OCI-LY7 (cell line): ENCODE data around the gene ANLN. TPM values are rescaled to one million over a fixed set of nuclear protein-coding genes. Genes with fewer than 3 reads are reported as not detected.

Source experiments
- BruUV-seq: library from RNA; stranded (reverse); fragments of 400-500 nt; replicated peaks from 2 replicates; lab custom pipeline; 2021; lab: Mats Ljungman, UMichigan
- CTCF ChIA-PET: fragments of 300-600 bp; sonication (Branson Sonifier 250); formaldehyde crosslinking; loops from one replicate; lab custom pipeline; 2022; ENCODE audit warnings: antibody characterized with exemption; ENCODE audit not compliant: unreplicated experiment; lab: Charles Lee
- POLR2A ChIA-PET: fragments of 300-600 bp; sonication (Branson Sonifier 250); formaldehyde crosslinking; loops from one replicate; lab custom pipeline; 2022; ENCODE audit warnings: antibody characterized with exemption; lab: Charles Lee
- DNase-seq: peaks from one replicate; pipeline ENCODE4 v3.0.0-alpha.2; 2015; ENCODE audit warnings: low spot score
- H2AFZ ChIP-seq: fragments of 200-600 bp; sonication (generic), shearing (Covaris generic); 2 replicates; pipeline ENCODE4 v1.6.1; 2014; ENCODE audit warnings: mild to moderate bottlenecking, antibody characterized with exemption, low read length, moderate library complexity
- H3K27ac ChIP-seq: fragments of 200-600 bp; sonication (generic); 2 replicates; pipeline ENCODE4 v1.5.1; 2014; ENCODE audit warnings: mixed run types, low read depth, mild to moderate bottlenecking, moderate library complexity, low read length, inconsistent platforms; ENCODE audit not compliant: poor library complexity, severe bottlenecking
- H3K36me3 ChIP-seq: fragments of 200-600 bp; sonication (generic); 2 replicates; pipeline ENCODE4 v1.6.1; 2014; ENCODE audit warnings: mild to moderate bottlenecking, antibody characterized with exemption, low read length, moderate library complexity, mixed read lengths; ENCODE audit not compliant: insufficient read depth
- H3K4me1 ChIP-seq: fragments of 200-600 bp; sonication (generic); 2 replicates; pipeline ENCODE4 v1.5.1; 2014; ENCODE audit warnings: mild to moderate bottlenecking, low read length; ENCODE audit not compliant: insufficient read depth, poor library complexity, severe bottlenecking
- H3K4me2 ChIP-seq: fragments of 200-600 bp; sonication (generic); 2 replicates; pipeline ENCODE4 v1.6.1; 2014; ENCODE audit warnings: mild to moderate bottlenecking, low read length
- H3K4me3 ChIP-seq: fragments of 200-600 bp; sonication (generic); 2 replicates; pipeline ENCODE4 v1.5.1; 2014; ENCODE audit warnings: mild to moderate bottlenecking, low read depth, low read length; ENCODE audit not compliant: poor library complexity, severe bottlenecking
- H3K79me2 ChIP-seq: fragments of 200-600 bp; sonication (generic); 2 replicates; pipeline ENCODE4 v1.6.1; 2016; ENCODE audit warnings: low read depth, mild to moderate bottlenecking, low read length, moderate library complexity, mixed read lengths; ENCODE audit not compliant: insufficient read depth
- H3K9me2 ChIP-seq: fragments of 200-600 bp; sonication (generic); 2 replicates; pipeline ENCODE4 v1.6.1; 2016; ENCODE audit warnings: mild to moderate bottlenecking, low read length, mixed read lengths; ENCODE audit not compliant: insufficient read depth
- H3K9me3 ChIP-seq: fragments of 200-600 bp; sonication (generic); 2 replicates; pipeline ENCODE4 v1.6.1; 2014; ENCODE audit warnings: mild to moderate bottlenecking, mixed run types, low read length, mixed read lengths
- H4K20me1 ChIP-seq: fragments of 200-600 bp; sonication (generic); 2 replicates; pipeline ENCODE4 v1.6.1; 2014; ENCODE audit warnings: mild to moderate bottlenecking, antibody characterized with exemption, low read length, moderate library complexity, mixed read lengths; ENCODE audit not compliant: insufficient read depth
- CTCF ChIP-seq: fragments of 200-600 bp; sonication (generic); conservative IDR thresholded peaks from 2 replicates; pipeline ENCODE4 v1.5.1; 2014; ENCODE audit warnings: mild to moderate bottlenecking, antibody characterized with exemption, low read length, moderate library complexity, mixed read lengths
- EZH2phosphoT487 ChIP-seq: fragments of 200-600 bp; sonication (generic); IDR thresholded peaks from 2 replicates; pipeline ENCODE4 v1.6.1; 2018; ENCODE audit warnings: low read depth, borderline replicate concordance, mild to moderate bottlenecking, mixed run types, antibody characterized with exemption, low read length, moderate library complexity, mixed read lengths
- intact Hi-C: fragments of 100-400 bp; cut with micrococcal nuclease; formaldehyde crosslinking; loops from one replicate; pipeline ENCODE4 v1.10.0; 2022; ENCODE audit not compliant: unreplicated experiment
- total RNA-seq, 2 experiments: library from RNA; depleted of rRNA in 1 of 2; stranded (reverse); fragments of >200 nt in 1 of 2; shearing (Covaris generic) in 1 of 2; gene quantifications; 2 replicates each; pipeline ENCODE4 v1.2.3, GENCODE V29; 2014 to 2022

Gene ANLN
- total RNA-seq, 2 experiments from 2014 or later: 56.5 to 71.0 TPM

GRCh38 chr7:36407636-36408550 is 18.2 kb downstream of the ANLN start:
- no peak for DNase-seq
- Histone ChIP-seq H3K9me3 (no peaks in the 10 kb centered on the region), H3K27ac (no peak overlapping the region), H3K36me3 (peaks cover 96% of the 10 kb centered on the region), H2AFZ (no peak overlapping the region), H3K79me2 (peaks cover 35% of the 10 kb centered on the region; the same call in 1 of the 2 replicates), H3K4me3 (no peak overlapping the region), H3K9me2 (no peaks in the 10 kb centered on the region), H3K4me2 (no peak overlapping the region), H4K20me1 (0 out of 2 replicates have a peak, but pooled peaks cover 10% of the 10 kb centered on the region), H3K4me1 (no peaks in the 10 kb centered on the region)
- ChIA-PET CTCF (no interaction called here), POLR2A (interaction anchor here (0.5 to 2.4 kb wide), 3 partner anchors 14 to 172 kb away, joined by 4 to 8 read pairs (median 7); no protein-coding TSS in a partner anchor)
- intact Hi-C loops: no loop called here
- no peak for TF ChIP-seq EZH2phosphoT487
- TF ChIP-seq CTCF: no peak
- BruUV-seq: no TSS peak

- no TSS peak for BruUV-seq
- Histone ChIP-seq H3K4me1 (no peaks in the 10 kb centered on the region), H4K20me1 (0 out of 2 replicates have a peak, but pooled peaks cover 10% of the 10 kb centered on the region), H3K36me3 (peaks cover 96% of the 10 kb centered on the region), H3K4me2 (no peak overlapping the region), H3K9me3 (no peaks in the 10 kb centered on the region), H2AFZ (no peak overlapping the region), H3K4me3 (no peak overlapping the region), H3K79me2 (peaks cover 35% of the 10 kb centered on the region; the same call in 1 of the 2 replicates), H3K9me2 (no peaks in the 10 kb centered on the region), H3K27ac (no peak overlapping the region)
- intact Hi-C loops: no loop called here
- DNase-seq: no peak
- ChIA-PET POLR2A (interaction anchor here (0.6 to 1.4 kb wide), 5 partner anchors 9 to 1187 kb away, joined by 3 to 6 read pairs (median 3); no protein-coding TSS in a partner anchor), CTCF (no interaction called here)
- no peak for TF ChIP-seq EZH2phosphoT487
- no peak for TF ChIP-seq CTCF
Observed at GRCh38 chr7:36408589-36408988, 18.9 kb downstream of the ANLN start.
